SK-N-SH treated with all-trans-retinoic acid at 6 μM for 48 hours (cell line): ENCODE results near the gene TTC34.

Experiments used
- RARB ChIP-seq: fragments of 250-450 bp; sonication (Bioruptor Pico); IDR thresholded peaks from 2 replicates; pipeline ENCODE4 v1.8.0; 2021; ENCODE audit warnings: mild to moderate bottlenecking, moderate library complexity
- TOX ChIP-seq: fragments of 250-450 bp; sonication (Bioruptor Pico); IDR thresholded peaks from 2 replicates; pipeline ENCODE4 v1.8.0; 2021; ENCODE audit warnings: mild to moderate bottlenecking, moderate library complexity, borderline replicate concordance
- ZFP3 ChIP-seq: fragments of 250-450 bp; sonication (Bioruptor Pico); IDR thresholded peaks from 2 replicates; pipeline ENCODE4 v1.5.0; 2020; ENCODE audit warnings: mild to moderate bottlenecking, moderate library complexity
- ZNF8 ChIP-seq: fragments of 450-650 bp; formaldehyde crosslinking; IDR thresholded peaks from 2 replicates; pipeline ENCODE4 v1.5.0; 2020; ENCODE audit warnings: mild to moderate bottlenecking, moderate library complexity

GRCh38 chr1:2837316-2837715 lies 35.8 kb upstream of the TTC34 start:
- TF ChIP-seq ZNF8 (CRISPR knock-in tag): no peak
- no peak for TF ChIP-seq RARB (CRISPR knock-in tag)
- no peak for TF ChIP-seq TOX (CRISPR knock-in tag)
- no peak for TF ChIP-seq ZFP3 (CRISPR knock-in tag)
